ENCODE measurements around the gene GPR55.
A peak's percentile ranks its signal among the peaks of the same experiment; 100 is the strongest.

GPR55 gene

GRCh38 chr2:230956827-230957755 is 32.0 kb upstream of the GPR55 start (continued):
- peak; percentile 39; the same call in 1 of the 2 replicates for TF ChIP-seq ZNF449 (tag by site-specific recombination; IDR thresholded peaks at IDR 0.05)
- TF ChIP-seq ZNF707 (tag by site-specific recombination; IDR thresholded peaks at IDR 0.05) = no peak
- TF ChIP-seq KLF8 (tag by site-specific recombination; IDR thresholded peaks at IDR 0.05) = peak; percentile 51; the same call in 1 of the 2 replicates
- TF ChIP-seq ZNF248 (tag by site-specific recombination; IDR thresholded peaks at IDR 0.05) = no peak
- TF ChIP-seq OVOL3 (tag by site-specific recombination; IDR thresholded peaks at IDR 0.05) = no peak
- no peak for TF ChIP-seq ZSCAN30 (tag by site-specific recombination; IDR thresholded peaks at IDR 0.05)
- no peak for TF ChIP-seq ZNF354C (tag by site-specific recombination; IDR thresholded peaks at IDR 0.05; ENCODE audit: borderline replicate concordance, low read depth)
- TF ChIP-seq ZNF585B (tag by site-specific recombination; IDR thresholded peaks at IDR 0.05) = no peak
- TF ChIP-seq ZNF398 (tag by site-specific recombination; IDR thresholded peaks at IDR 0.05) = no peak
- no peak for TF ChIP-seq ZNF423 (tag by site-specific recombination; IDR thresholded peaks at IDR 0.05)
- no peak for TF ChIP-seq PRDM10 (tag by site-specific recombination; IDR thresholded peaks at IDR 0.05)
- TF ChIP-seq ZNF623 (tag by site-specific recombination; IDR thresholded peaks at IDR 0.05) = no peak
- TF ChIP-seq WT1 (tag by site-specific recombination; IDR thresholded peaks at IDR 0.05) = 0 out of 2 replicates have a peak, but pooled peaks have one; percentile 24
- TF ChIP-seq SP2 (tag by site-specific recombination; IDR thresholded peaks at IDR 0.05) = peak; percentile 65
- no peak for TF ChIP-seq ZNF843 (tag by site-specific recombination; IDR thresholded peaks at IDR 0.05)
- no peak for TF ChIP-seq GLIS2 (tag by site-specific recombination; IDR thresholded peaks at IDR 0.05)
- no peak for TF ChIP-seq ZNF146 (tag by site-specific recombination; IDR thresholded peaks at IDR 0.05)
- no peak for TF ChIP-seq ZBTB21 (tag by site-specific recombination; IDR thresholded peaks at IDR 0.05)
- no peak for TF ChIP-seq RBAK (tag by site-specific recombination; IDR thresholded peaks at IDR 0.05)
- TF ChIP-seq ZFP41 (tag by site-specific recombination; IDR thresholded peaks at IDR 0.05; ENCODE audit: borderline replicate concordance) = no peak
- TF ChIP-seq ZBTB10 (tag by site-specific recombination; IDR thresholded peaks at IDR 0.05) = no peak
- TF ChIP-seq PRDM1 (tag by site-specific recombination; IDR thresholded peaks at IDR 0.05) = no peak
- TF ChIP-seq, protein P1, sequence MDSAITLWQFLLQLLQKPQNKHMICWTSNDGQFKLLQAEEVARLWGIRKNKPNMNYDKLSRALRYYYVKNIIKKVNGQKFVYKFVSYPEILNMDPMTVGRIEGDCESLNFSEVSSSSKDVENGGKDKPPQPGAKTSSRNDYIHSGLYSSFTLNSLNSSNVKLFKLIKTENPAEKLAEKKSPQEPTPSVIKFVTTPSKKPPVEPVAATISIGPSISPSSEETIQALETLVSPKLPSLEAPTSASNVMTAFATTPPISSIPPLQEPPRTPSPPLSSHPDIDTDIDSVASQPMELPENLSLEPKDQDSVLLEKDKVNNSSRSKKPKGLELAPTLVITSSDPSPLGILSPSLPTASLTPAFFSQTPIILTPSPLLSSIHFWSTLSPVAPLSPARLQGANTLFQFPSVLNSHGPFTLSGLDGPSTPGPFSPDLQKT (IDR thresholded peaks at IDR 0.05; ENCODE audit: borderline replicate concordance, low read depth, low read length) = no peak
- TF ChIP-seq ZNF157 (tag by site-specific recombination; IDR thresholded peaks at IDR 0.05) = no peak
- no peak for TF ChIP-seq ZNF223 (tag by site-specific recombination; IDR thresholded peaks at IDR 0.05)
- no peak for TF ChIP-seq ZNF302 (tag by site-specific recombination; IDR thresholded peaks at IDR 0.05; ENCODE audit: low read depth)
- no peak for TF ChIP-seq ZNF473 (tag by site-specific recombination; IDR thresholded peaks at IDR 0.05)
- TF ChIP-seq ZNF791 (tag by site-specific recombination; IDR thresholded peaks at IDR 0.05) = no peak
- TF ChIP-seq ZNF23 (tag by site-specific recombination; IDR thresholded peaks at IDR 0.05; ENCODE audit: borderline replicate concordance) = no peak
- no peak for TF ChIP-seq YY2 (tag by site-specific recombination; IDR thresholded peaks at IDR 0.05)
